Breast epithelium (tissue), 3 donors: ENCODE measurements around the gene GNB1L.

ENCODE experiments used
- POLR2A ChIP-seq: fragments of 450-650 bp; IDR thresholded peaks from one replicate; pipeline ENCODE4 v1.6.1; 2016; ENCODE audit warnings: antibody characterized with exemption, mild to moderate bottlenecking, moderate library complexity
- POLR2AphosphoS5 ChIP-seq, 3 donors: sonication (generic); formaldehyde crosslinking; IDR thresholded peaks; one replicate each; pipeline ENCODE4 v1.6.1; 2017; ENCODE audit warnings: antibody characterized with exemption in 3 of 3
- TF ChIP-seq, protein P1 (sequence below), 3 donors: fragments of 450-650 bp; IDR thresholded peaks; one replicate each; pipeline ENCODE4 v1.5.1; 2016 to 2017; ENCODE audit warnings: antibody characterized with exemption in 3 of 3, mild to moderate bottlenecking in 3 of 3, moderate library complexity in 3 of 3

GRCh38 chr22:19859861-19860510 lies 5.3 kb upstream of the GNB1L start:
- TF ChIP-seq, protein P1, sequence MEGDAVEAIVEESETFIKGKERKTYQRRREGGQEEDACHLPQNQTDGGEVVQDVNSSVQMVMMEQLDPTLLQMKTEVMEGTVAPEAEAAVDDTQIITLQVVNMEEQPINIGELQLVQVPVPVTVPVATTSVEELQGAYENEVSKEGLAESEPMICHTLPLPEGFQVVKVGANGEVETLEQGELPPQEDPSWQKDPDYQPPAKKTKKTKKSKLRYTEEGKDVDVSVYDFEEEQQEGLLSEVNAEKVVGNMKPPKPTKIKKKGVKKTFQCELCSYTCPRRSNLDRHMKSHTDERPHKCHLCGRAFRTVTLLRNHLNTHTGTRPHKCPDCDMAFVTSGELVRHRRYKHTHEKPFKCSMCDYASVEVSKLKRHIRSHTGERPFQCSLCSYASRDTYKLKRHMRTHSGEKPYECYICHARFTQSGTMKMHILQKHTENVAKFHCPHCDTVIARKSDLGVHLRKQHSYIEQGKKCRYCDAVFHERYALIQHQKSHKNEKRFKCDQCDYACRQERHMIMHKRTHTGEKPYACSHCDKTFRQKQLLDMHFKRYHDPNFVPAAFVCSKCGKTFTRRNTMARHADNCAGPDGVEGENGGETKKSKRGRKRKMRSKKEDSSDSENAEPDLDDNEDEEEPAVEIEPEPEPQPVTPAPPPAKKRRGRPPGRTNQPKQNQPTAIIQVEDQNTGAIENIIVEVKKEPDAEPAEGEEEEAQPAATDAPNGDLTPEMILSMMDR (IDR thresholded peaks at IDR 0.05): no peak
- TF ChIP-seq POLR2AphosphoS5 (IDR thresholded peaks at IDR 0.05): no peak
- TF ChIP-seq POLR2A: no peak
